Hepatic stellate cell (primary cell): ENCODE data around the gene TMEM242.

Source experiments
- DNase-seq: peaks from one replicate; pipeline ENCODE4 v3.0.0; 2011; ENCODE audit warnings: low spot score

The TMEM242 gene

DNA sequence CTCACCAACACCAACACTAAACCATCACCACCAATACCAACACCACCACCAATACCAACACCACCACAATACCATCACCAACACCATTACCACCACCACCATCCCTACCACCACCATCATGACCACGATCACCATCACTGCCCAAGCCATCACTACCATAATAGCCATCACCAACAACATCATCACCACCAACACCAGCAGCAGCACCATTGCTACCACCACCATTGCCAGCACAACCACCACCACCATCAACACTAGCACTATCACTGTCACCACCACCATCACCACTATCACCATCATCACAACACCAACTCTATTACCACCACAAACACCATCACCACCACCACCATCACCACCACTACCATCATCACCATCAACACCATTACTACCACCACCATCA, 53.0 kb downstream of the TMEM242 start:
- DNase-seq = no peak

DNA sequence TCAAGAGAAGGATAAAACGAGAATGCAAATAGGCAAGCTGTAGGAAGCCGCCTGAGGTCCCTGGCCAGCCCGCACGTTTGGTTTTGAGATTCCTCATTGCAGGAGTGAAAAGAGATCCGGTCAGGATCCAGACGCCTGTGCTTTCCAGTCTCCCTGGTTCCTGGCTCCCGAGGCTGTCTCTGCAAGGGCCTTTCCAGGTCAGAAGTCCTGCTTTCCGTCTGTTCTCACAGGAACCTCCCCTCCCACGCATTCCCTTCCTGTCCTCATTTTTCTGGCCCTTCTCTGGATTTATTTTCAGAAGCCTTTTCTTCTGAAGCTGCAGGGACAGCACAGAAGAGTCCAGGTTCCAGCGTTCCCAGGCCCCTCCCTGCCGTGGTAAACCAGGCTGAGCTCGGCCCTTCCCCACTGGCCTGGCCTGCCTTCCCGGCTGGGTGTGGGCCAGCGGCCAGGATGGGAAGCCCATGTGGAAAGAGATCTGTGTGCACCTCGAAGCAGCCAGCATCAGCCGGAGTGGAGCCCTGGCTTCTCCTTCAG, 54.0 kb downstream of the TMEM242 start:
- DNase-seq = peak; percentile 78

DNA sequence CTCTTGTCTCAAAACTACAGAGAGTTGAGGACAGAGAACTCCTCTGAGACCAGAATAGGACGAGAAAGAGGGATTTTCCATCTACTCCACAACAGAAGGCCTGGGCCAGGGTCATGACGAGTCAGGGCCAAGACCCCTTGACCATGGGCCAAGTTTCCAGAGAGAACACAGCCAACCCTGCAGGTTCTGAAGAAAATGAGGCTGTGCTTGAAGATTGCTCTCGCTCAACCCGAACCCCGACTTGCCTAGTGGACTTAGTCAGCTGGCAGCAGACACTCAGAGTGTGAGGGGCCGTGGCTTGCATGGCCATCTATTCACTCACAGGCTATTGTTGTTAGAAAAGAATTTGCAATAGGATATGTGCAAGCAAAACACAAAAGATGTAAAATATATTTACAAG, 54.5 kb downstream of the TMEM242 start:
- no peak for DNase-seq

DNA sequence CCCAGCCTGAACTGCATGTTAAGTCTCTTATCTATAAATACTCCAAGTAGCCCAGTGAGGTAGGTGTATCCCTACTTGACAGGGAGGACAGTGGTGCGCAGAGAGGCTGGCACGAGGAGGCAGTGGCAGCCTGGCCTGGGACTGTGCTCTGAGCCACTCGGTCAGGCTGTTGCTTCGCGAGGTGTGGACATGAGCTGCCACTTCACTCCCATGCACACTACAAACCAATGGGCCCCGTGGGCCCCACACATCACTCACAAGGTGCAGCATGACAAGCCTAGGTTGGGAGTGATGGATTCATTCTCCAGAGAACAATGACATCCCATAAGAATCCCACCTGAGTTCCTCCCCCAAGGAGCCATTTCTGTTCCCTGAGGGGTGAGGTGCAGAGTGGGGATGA, 54.9 kb downstream of the TMEM242 start:
- no peak for DNase-seq

DNA sequence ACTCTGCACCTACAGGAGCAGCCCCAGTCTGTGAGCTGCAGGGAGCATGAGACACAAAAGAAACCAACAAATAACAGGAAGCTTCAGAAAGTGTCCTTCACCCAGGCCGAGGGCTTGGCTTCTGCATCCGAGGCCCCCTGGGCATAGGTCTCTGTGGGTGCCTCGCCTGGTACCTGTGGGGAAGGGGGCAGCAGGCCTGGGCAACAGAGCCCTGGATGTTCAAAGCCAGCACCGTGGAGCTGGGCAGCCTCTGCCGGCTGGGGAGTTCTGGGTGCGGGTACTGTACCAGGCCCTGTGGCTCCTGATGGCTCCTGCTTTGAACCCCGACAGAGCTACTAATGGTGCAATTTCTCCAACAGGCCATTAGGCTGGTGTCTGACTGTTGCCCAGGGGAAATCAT, 55.7 kb downstream of the TMEM242 start:
- no peak for DNase-seq

DNA sequence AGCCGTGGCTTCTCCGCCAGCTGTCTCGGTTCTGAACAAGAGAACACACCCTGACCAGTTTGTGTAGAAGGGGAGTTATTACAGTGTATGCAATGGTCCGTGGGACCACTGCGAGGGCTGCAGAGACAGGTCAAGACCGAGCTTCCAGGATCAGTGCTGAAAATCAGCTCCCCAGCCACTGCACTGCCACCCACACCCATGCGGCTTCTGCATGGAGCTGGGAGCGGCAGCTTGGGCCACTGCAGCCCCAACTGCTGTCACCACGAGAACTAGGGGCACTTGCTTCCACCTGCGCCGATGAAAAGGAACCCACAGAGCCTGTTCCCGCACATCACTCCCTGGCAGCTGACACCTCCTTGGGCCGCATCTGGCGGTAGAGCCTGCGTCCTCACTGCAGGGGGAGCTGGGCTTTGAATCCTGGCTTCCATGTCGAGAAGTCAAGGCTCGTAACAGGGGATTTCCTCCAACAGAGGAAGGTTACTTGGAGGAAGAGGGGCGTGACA, 56.2 kb downstream of the TMEM242 start:
- no peak for DNase-seq

DNA sequence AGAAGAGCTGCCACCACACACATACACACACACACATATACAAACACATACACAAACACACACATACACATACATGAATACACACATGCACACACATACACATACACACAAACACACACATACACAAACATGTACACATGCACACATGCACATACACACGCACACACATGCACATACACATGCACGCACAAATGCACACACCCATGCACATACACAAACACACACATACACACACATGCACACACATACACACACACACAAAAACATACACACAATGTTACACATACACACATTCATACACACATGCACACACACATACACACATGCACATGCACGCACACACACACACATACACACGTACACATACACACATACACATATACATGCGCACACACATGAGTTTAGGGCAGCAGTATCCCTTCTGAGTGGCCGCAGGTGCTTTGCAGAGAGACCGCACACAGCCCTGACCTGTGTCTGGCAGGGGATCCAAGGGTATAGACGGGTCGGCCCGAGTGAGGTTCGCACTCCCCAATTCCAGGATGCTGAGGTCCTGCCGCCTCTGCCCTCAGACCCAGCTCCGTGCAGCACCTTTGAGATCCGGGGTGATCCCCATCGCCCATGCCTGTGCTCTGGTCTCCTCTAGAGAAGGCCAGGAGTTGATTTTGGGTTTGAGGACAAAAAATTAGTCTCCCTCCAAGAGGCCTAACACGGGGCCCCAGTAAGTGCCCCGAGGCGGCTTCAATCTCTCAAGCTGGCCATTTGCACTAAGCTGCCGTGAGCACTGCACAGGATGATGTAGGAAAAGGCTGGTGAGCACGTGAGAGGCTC, 56.8 kb downstream of the TMEM242 start:
- DNase-seq = no peak

DNA sequence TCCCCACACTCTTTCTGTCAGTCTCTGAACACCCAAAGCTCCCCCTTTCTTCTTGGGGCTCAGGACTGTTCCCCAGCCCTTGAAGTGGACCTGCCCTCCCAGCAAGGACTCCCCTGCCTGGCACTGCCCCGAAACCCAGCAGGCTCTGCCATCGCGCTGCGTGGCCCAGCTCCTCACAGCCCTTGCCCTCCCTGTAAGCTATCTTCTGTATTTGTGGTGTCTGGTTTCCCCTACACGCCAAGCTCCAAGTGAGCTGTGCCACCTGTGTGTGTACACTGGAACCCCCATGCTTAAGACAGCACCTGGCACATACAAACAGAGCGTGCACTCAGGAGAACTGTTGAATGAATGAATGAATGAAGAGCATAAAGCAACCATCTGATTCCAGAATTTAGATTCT, 57.7 kb downstream of the TMEM242 start:
- no peak for DNase-seq

DNA sequence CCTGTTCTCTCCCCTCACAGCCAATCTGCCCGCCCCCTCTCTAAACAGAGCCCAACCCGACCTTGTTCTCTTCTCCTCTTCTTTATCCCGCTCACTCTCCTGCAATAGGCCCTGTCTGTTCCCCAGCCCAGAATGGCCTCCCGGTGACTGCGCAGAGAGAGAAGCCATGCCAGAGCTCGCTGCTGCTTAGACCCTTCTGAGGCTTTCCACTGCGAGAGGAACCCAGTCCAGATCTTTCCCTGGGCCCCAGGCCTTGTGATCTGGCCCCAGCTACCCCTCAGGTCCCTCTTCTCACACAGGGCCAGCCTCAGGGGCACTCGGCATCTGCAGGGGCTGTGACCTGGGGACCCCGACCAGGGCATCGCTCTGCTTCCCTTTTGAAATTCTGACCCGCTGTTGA, 58.1 kb downstream of the TMEM242 start:
- DNase-seq = no peak

DNA sequence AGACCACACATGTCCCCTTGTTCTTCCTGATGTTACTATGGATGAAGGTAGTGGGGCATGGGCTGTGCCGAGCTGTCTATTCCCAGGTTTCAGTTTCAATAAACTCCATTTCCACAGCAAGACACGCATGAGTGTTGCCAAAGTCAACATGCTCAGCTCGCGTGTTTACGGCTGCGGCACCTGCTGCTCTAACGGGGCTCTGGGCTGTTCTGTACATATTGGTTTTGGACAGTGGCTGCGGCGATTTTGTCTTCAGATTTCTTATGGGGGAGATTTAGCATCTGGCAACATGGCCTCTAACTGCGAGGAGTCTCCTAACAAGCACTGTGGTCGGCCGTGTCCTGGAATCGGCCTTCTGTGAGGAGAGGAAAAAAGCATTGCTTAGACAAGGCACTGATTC, 58.6 kb downstream of the TMEM242 start:
- DNase-seq = no peak

DNA sequence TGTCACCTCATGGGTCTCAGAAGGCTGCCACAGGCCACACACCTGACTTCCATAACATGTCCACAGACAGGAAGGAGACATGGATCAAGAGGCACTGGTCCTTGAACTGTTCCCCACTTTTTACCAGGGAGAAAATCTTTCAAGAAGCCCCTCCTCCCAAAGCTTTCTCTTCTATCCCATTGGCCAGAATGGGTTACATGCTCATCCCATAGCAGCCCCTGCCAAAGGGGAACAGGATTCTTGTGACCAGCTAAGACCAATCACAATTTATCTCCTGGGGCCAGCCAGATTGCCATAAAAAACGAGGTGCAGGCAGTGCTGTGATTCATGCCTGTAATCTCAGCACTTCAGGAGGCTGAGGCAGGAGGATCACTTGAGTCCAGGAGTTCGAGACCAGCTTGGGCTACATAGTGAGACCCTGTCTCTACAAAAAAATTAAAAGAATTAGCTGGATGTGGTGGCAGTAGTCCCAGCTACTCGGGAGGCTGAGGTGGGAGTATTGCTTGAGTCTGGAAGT, 59.4 kb downstream of the TMEM242 start:
- no peak for DNase-seq

DNA sequence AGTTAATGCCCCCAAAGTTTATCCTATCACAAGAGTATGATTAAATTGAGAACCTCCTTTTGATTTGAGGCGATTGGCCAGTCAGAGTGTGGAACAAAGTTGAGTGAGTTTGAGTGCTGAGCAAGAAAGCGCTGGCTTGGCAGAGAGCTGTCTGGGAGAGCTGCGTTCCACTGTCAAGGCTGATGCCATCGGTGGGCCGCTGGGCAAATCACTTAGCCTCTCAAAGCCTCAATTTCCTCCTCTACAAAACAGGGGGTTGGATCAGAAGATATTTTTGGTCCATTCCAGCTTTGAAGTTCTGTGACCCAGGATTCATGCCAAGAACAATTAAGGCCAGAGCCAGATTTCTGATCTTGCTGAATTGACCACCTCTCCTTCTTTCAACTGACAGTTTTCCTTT, 60.2 kb downstream of the TMEM242 start:
- DNase-seq = no peak

DNA sequence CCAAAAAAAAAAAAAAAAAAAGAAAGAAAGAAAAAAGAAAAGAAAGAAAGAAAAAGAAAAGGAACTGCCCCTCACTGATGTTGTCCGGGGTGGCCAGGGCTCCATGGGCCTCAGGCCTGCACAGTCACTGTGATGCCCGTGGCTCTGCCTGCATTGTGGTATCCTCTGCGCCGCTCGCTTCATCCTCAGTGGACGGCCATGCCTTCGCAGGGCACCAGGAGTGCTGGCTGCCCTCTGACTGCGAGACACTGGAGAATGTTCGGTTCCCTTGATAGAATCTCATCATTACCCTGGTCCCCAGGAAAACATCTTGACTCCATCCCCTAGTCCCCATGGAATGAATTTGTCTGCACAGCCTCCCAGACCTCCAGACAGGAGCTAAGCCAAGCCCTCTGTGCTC, 61.7 kb downstream of the TMEM242 start:
- no peak for DNase-seq

DNA sequence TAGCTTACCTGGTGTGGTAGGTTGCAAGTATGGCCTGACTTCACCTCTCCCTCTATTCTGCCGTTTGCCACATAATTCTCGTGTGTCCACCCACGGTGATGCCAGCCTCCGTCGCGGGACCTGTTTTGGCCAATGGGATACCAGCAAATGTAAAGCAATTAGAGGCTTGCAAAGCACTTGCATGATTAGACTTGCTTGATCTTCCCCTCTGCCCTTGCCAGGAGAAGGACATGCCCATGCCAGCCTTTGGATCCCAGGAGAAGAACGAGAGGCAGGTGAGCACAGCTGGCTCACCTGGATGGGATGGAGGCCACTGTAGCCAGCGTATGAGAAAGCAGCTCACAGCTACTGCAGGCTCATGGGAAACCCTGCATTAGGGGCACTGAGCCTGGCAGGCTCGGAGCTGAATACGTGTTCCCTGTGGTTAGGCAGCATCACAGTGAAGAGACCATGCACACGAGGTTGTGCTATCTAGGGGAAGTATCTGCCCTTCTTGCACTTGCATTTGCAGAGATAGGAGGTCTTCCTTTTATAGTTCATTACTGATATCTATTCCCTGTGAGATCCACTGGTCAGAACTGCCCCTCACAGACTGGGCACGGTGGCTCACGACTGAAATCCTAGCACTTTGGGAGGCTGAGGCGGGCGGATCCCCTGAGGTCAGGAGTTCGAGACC, 62.4 kb downstream of the TMEM242 start:
- no peak for DNase-seq

DNA sequence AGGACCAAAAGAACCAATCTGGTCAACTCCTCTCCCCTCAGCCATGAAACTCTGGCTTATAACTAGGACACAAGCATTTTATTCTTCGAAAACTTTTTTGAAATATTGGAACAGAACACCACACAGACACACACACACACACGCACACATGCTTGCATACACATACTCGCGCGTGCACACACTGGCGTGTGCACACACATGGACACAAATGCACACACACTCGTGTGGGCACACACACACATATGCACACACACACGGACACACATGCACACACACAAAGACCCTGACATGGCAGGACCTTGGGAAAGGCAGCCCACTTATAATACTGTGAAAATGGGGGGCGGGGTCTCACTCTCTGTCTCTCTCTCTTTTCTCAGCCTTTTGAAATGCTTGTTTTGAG, 63.9 kb downstream of the TMEM242 start:
- DNase-seq = no peak

DNA sequence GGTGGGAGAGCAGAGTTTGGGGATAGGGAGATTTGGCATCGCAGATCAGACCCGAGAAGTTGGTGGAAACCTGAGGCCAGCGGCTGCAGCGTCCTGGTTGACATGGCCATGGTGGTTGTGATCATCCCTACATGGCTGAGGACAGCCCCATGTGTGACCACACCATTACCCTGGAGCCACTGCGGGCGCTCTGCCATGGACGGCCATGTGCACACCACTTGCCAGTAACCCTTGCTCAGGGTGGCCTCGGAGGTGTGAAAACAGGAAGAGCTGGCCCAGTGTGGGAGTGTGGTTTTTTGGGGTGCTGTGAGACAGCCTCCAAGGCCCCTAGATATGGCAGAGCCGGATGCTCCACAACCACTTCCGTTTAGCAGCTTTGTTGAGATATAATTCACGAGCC, 64.4 kb downstream of the TMEM242 start:
- DNase-seq = no peak

DNA sequence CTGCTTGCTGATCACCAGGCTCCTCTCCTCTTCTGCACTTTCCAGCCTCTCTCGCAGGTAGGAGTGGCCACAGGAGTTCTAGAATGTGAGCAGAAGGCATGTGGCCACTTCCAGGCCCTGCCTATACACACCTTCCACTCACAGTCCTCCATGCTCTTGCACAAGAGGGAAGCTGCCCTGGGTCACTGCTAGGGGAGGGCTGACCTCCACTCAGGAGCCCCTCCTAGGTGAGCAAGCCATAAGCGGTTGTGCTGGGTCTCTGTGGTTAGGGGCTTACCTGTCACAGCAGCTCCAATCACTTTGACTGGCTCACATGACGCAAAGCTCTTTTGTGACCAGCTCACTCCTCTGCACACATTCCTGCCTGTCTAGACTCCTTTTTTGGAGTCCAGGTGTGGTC, 68.2 kb downstream of the TMEM242 start:
- DNase-seq = no peak

DNA sequence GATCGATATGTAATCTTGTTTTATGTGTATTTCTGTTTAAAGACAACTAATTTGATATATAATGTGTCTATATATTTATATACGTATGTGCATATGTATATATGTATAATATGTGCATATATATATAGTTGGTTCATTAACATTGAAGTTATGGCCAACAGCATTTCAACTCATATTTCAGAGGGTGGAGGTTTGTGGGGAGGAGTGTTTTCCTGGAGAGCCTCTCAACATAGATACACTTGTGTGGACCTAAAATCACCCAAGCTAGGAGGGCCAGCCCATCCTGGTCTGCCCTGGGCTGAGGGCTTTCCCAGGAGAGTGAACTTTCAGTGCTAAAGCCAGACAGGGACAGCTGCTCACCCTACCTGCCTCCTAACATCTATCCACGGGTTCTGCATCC, 68.8 kb downstream of the TMEM242 start:
- no peak for DNase-seq

DNA sequence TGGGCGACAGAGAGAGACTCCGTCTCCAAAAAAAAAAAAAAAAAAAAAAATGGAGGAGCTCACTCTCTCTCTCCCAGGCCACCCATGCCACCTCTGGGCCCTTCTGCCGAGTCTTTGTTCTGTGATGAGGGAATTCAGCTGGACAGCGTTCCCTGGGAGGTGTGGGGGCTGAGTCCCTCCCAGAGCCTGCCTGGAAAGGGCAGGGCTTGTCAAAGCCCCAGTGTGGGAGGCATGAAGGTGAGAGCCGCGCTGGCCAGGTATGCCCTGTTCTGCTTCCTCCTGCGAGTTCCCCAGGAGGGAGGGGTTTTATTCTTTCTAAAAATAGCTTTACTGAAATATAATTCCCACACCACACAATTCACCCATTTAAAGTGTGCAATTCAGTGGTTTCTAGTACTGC, 69.6 kb downstream of the TMEM242 start:
- no peak for DNase-seq

DNA sequence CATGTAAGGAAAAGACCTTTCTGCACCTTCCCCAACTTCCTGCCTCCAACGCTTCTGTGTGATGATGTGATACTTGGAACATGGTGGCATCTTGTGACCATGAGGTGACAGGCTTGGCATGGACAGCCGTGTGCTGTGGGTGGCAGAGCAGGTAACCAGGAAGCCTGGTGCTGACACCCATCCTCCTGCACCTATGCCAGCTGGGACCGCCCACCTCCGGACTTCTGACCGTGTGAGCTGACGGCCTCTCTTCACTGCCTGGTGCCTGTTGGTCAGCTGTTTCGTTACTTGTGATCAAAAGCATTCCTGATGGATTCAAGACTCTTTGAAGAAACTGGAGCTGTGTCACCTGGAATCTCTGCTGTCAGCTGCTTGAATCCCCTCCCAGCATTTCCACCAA, 70.3 kb downstream of the TMEM242 start:
- DNase-seq = no peak

DNA sequence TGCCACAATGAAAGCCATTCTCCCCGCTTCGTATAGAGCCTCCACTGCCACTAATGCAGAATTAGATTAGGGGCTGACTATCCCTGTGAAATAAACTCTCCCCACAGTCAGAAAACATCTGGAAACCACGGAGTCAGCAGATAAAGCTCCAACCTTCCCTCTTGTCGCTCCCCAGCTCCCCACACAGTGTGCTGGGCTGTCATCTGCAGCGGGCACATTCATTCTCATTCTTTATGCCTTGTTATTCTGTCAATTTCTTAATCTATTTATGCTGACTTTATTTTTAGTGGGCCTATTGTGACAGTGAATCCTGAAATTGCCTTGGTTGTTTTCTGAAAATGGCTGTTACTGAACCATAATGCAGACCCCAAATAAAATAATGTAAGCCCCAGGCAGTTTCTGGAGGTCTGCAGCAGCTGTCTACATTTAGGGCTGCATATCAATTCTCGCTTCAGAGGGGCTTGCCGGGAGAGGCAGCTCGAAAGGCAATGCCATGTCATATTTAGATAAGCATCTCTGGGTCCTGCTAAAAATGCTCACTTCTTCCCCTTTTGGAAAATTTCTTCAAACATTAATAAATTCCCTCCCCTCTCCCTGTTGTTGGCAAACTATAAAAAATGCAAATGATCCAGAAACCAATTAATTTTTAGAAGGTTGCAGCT, 71.6 kb downstream of the TMEM242 start:
- DNase-seq = no peak

DNA sequence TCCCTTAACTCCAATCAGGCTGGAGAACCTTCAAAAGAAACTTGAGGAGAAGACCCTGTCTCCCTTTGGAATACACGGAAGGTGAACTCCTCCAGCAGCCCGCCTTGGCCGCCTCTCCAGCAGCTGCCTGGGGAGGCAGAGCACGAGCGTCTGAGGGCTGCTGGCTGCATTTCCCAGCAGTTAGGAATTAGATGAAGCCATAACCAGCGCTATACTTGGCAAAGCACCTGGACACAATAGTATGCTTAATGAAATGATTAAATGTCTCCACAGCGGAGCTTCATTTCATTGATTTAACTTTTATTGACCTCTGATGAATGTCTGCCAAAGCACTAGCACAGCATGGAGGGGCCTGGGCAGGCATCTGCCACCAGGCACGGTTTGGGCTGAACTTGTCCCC, 73.5 kb downstream of the TMEM242 start:
- DNase-seq = no peak

DNA sequence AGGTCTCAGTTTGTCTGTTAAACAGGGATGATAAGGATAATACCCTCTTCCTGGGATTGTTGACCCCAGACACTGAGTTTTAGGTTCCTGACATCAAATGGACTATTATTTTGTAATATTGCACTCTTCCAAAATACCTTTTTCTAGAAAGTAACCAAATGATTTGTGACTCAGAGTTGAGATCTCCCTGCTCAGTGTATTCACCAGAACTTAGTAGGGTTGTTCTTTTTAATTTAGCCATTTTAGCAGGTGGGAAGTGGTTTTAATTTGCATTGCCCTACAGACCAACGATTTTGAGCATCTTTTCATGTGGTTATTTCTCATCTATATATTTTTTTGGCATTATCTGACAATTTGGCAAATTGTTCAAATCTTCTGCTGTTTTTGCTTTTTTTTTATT, 75.1 kb downstream of the TMEM242 start:
- no peak for DNase-seq
